SU-DHL-6 (cell line): ENCODE results near the gene TAF13.
A peak's percentile ranks its signal among the peaks of the same experiment; 100 is the strongest.

Experiments
- H2AFZ ChIP-seq: fragments of 200-600 bp; sonication (generic); 2 replicates; pipeline ENCODE4 v1.6.1; 2014; ENCODE audit warnings: low read depth, mild to moderate bottlenecking, moderate library complexity, mixed read lengths, antibody characterized with exemption, low read length; ENCODE audit not compliant: severe bottlenecking
- H3F3A ChIP-seq: fragments of 200-600 bp; shearing (Covaris generic); 2 replicates; pipeline ENCODE4 v1.6.0; 2016; ENCODE audit warnings: antibody characterized with exemption, mild to moderate bottlenecking; ENCODE audit not compliant: insufficient read depth
- H3K27ac ChIP-seq: fragments of 200-600 bp; sonication (generic); 2 replicates; pipeline ENCODE4 v1.5.1; 2016; ENCODE audit warnings: low read depth, mild to moderate bottlenecking, low read length, moderate library complexity, mixed read lengths
- H3K27me3 ChIP-seq: fragments of 200-600 bp; sonication (generic), shearing (Covaris generic); 2 replicates; pipeline ENCODE4 v1.6.0; 2014; ENCODE audit warnings: mild to moderate bottlenecking, low read length
- H3K36me3 ChIP-seq: fragments of 200-600 bp; sonication (generic); 2 replicates; pipeline ENCODE4 v1.6.1; 2014; ENCODE audit warnings: mild to moderate bottlenecking, low read length, mixed read lengths
- H3K4me2 ChIP-seq: fragments of 300-600, 200-600 bp; shearing (Covaris generic), sonication (generic); 2 replicates; pipeline ENCODE4 v1.6.0; 2014; ENCODE audit warnings: low read length, low read depth, mild to moderate bottlenecking; ENCODE audit not compliant: poor library complexity, severe bottlenecking
- H3K4me3 ChIP-seq: fragments of 200-600 bp; sonication (generic); 2 replicates; pipeline ENCODE4 v1.5.1; 2014; ENCODE audit warnings: antibody characterized with exemption, low read length, mild to moderate bottlenecking, mixed read lengths; ENCODE audit not compliant: insufficient read depth, poor library complexity, severe bottlenecking
- H3K79me2 ChIP-seq: fragments of 200-600 bp; sonication (generic); 2 replicates; pipeline ENCODE4 v1.6.1; 2014; ENCODE audit warnings: mild to moderate bottlenecking, low read length, moderate library complexity; ENCODE audit not compliant: insufficient read depth
- H3K9ac ChIP-seq: fragments of 200-600 bp; sonication (generic); 2 replicates; pipeline ENCODE4 v1.7.0; 2014; ENCODE audit warnings: mild to moderate bottlenecking, low read length
- H3K9me2 ChIP-seq: fragments of 200-600 bp; sonication (generic); replicated peaks from 2 replicates; pipeline ENCODE4 v1.6.1; 2014; ENCODE audit warnings: low read length; ENCODE audit not compliant: insufficient read depth
- H3K9me3 ChIP-seq: fragments of 200-600 bp; sonication (generic); 2 replicates; pipeline ENCODE4 v1.6.1; 2014; ENCODE audit warnings: low read length, mixed read lengths; ENCODE audit not compliant: insufficient read depth
- H4K20me1 ChIP-seq: fragments of 200-600 bp; sonication (generic); 2 replicates; pipeline ENCODE4 v1.6.1; 2014; ENCODE audit warnings: low read depth, mild to moderate bottlenecking, antibody characterized with exemption, low read length, moderate library complexity, mixed read lengths
- EZH2phosphoT487 ChIP-seq: fragments of 200-600 bp; sonication (generic), shearing (Covaris generic); conservative IDR thresholded peaks from 2 replicates; pipeline ENCODE4 v1.6.1; 2018; ENCODE audit warnings: mild to moderate bottlenecking, antibody characterized with exemption, low read length, moderate library complexity, mixed read lengths
- TF ChIP-seq, protein P1 (sequence below): fragments of 200-600 bp; sonication (generic); IDR thresholded peaks from one replicate; pipeline ENCODE4 v1.5.1; 2017; ENCODE audit warnings: antibody characterized with exemption, mild to moderate bottlenecking, low read length, moderate library complexity; ENCODE audit not compliant: insufficient read depth, poor library complexity, severe bottlenecking

Gene TAF13

DNA sequence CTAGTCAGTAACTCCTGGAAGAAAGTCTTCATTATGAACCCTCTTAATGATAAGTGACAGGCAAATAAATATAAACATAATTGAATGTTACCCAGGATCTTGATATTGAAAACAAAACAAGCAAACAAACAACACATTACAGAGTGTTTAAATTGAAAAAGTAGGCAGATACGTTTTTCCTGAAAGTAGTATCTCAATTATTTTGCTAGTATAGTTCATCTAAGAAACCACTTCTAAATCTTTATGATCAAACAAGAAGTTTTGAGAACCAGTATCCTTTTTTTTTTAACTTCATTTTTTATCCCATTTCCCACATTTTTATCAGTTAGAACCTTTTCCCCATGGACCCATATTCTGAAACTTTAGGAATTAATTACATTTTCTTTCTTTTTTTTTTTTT lies 30.2 kb downstream of the TAF13 start:
- no peaks in the 10 kb centered on the region for H4K20me1 ChIP-seq
- H2AFZ ChIP-seq = no peak overlapping the region
- peaks cover 7% of the 10 kb centered on the region for H3K79me2 ChIP-seq
- H3K27ac ChIP-seq = no peak overlapping the region
- H3K4me3 ChIP-seq = no peak overlapping the region
- 0 out of 2 replicates have a peak, but pooled peaks cover 4% of the 10 kb centered on the region for H3F3A ChIP-seq
- no peak overlapping the region for H3K4me2 ChIP-seq
- H3K9me3 ChIP-seq = no peaks in the 10 kb centered on the region
- H3K9ac ChIP-seq = no peak overlapping the region
- TF ChIP-seq, protein P1, sequence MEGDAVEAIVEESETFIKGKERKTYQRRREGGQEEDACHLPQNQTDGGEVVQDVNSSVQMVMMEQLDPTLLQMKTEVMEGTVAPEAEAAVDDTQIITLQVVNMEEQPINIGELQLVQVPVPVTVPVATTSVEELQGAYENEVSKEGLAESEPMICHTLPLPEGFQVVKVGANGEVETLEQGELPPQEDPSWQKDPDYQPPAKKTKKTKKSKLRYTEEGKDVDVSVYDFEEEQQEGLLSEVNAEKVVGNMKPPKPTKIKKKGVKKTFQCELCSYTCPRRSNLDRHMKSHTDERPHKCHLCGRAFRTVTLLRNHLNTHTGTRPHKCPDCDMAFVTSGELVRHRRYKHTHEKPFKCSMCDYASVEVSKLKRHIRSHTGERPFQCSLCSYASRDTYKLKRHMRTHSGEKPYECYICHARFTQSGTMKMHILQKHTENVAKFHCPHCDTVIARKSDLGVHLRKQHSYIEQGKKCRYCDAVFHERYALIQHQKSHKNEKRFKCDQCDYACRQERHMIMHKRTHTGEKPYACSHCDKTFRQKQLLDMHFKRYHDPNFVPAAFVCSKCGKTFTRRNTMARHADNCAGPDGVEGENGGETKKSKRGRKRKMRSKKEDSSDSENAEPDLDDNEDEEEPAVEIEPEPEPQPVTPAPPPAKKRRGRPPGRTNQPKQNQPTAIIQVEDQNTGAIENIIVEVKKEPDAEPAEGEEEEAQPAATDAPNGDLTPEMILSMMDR = no peak
- TF ChIP-seq EZH2phosphoT487 = no peak
- H3K36me3 ChIP-seq = no peaks in the 10 kb centered on the region
- H3K27me3 ChIP-seq = no peaks in the 10 kb centered on the region
- no peaks in the 10 kb centered on the region for H3K9me2 ChIP-seq

DNA sequence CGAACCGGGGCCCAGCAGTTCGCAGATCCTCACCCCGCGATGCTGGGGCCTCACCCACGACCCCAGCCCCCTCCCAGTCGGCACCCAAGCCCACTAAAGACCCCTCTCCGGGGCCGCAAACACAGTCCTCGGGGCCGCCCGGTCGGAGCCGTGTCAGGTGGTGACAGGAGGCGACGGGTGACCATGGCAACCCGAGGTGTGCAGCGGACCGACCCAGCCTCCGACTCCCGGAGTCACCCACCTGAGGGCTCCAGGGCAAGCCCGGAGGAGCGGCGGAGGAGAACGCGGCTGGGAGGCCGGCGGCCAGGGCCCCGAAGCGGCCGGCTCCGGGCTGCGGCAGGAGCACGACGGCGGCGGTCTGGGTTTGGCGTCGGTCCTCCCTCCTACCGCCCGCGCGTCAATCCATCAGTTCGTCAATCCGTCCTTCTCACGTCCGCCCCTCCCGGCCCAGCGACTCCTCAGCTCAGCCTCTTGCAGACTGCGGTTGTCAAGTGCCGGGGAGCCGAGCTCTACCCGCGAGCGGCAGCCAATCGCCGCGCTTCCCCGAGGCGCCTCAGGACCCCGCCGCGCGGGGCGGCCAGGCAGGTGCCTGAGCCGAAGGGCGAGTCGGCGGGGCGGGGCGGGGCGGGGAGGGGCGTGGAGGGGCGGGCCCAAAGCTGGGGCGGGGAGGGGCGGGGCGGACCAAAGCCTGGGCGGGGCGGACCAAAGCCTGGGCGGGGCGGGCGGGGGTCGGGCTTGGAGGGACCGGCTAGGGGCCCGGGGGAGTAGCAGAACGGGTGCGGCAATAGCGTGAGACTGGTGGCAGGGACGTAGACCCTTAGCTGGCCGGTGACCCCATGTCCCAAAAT lies 34.0 kb downstream of the TAF13 start, which contains the start of gene WDR47:
WDR47 (minus strand) TSS at position 482 of the 848 bp plus-strand sequence. CDS start 18,590 bp downstream, outside the sequence.
- Histone ChIP-seq H3K27me3 (no peaks in the 10 kb centered on the region), H3K4me3 (peak within 1 kb of the TSS; percentile 99), H3K36me3 (no peaks in the 10 kb centered on the region), H3K79me2 (peaks cover 40% of the 10 kb centered on the region), H2AFZ (peak within 1 kb of the TSS; percentile 70), H3F3A (peaks cover 9% of the 10 kb centered on the region; the same call in 1 of the 2 replicates), H4K20me1 (no peaks in the 10 kb centered on the region), H3K9me2 (no peaks in the 10 kb centered on the region), H3K27ac (peak within 1 kb of the TSS; percentile 62), H3K9me3 (no peaks in the 10 kb centered on the region), H3K9ac (peak within 1 kb of the TSS; percentile 79), H3K4me2 (peak within 1 kb of the TSS; percentile 92)
- TF ChIP-seq EZH2phosphoT487 = no peak
- TF ChIP-seq, protein P1 = no peak

DNA sequence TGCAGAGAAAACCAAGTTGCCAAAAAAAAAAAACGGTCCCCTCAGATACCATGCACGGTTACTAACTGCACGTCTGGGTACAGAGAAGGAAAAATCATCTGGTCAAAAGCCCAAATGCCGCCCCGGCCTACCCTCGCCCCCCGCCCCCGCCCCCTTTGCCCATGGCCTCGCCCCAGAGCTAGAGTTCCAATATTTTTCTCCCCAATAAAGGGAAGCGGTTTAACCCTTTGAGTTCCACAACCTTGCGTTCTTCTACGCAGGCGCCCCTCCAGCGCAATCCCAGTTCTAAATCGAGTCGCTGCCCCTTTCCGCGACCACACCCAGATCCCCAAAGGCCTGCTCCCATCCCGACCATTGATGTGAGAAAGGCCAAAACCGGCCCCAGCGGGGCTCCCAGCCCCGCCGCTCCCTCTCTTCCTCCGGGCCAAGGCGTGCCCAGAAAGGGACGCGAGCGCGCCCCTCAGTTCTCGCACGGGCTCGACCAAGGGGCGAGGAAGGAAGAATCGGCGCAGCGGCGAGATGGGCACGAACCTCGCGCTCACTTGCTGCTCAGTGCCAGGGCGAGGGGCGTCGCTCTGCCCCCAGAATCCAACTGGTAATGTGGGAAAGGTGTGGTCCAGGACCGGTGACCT lies 34.7 kb downstream of the TAF13 start:
- TF ChIP-seq EZH2phosphoT487 = no peak
- TF ChIP-seq, protein P1 = no peak
- Histone ChIP-seq H4K20me1 (no peaks in the 10 kb centered on the region), H3K27me3 (no peaks in the 10 kb centered on the region), H3K4me2 (peak overlapping the region; percentile 92), H3K27ac (peak overlapping the region; percentile 62), H3K79me2 (peaks cover 48% of the 10 kb centered on the region), H3K4me3 (peak overlapping the region; percentile 99), H3K9ac (peak overlapping the region; percentile 79), H3K9me2 (no peaks in the 10 kb centered on the region), H2AFZ (peak overlapping the region; percentile 70), H3K9me3 (no peaks in the 10 kb centered on the region), H3F3A (peaks cover 9% of the 10 kb centered on the region; the same call in 1 of the 2 replicates), H3K36me3 (no peaks in the 10 kb centered on the region)
